ENCODE data around the gene ALK. TPM values are rescaled to one million over a fixed set of nuclear protein-coding genes. Genes with fewer than 3 reads are reported as not detected.

The ALK gene
- total RNA-seq, 1 experiment from 2014 or later = 14.7 TPM

- no TSS peak for BruUV-seq (replicated peaks)
- no peak for DNase-seq (ENCODE audit: low spot score)
- ChIA-PET POLR2A (ENCODE audit: low non-redundant PET) (no interaction called here), CTCF (no interaction called here)
- Histone ChIP-seq H3K27me3 (replicated peaks; ENCODE audit: insufficient read depth, low read depth, low read length, poor library complexity) (no peaks in the 10 kb centered on the region), H3K9me3 (ENCODE audit: low read depth, low read length, poor library complexity, severe bottlenecking) (peaks cover 6% of the 10 kb centered on the region), H3K36me3 (ENCODE audit: insufficient read depth, low read length, poor library complexity, severe bottlenecking) (no peaks in the 10 kb centered on the region), H3K4me1 (ENCODE audit: insufficient read depth, low read length, poor library complexity, severe bottlenecking) (peaks cover 6% of the 10 kb centered on the region), H3K27ac (ENCODE audit: low read depth, low read length, poor library complexity, severe bottlenecking) (no peak overlapping the region), H3K4me3 (ENCODE audit: low read depth, low read length, poor library complexity, severe bottlenecking) (no peak overlapping the region)
- intact Hi-C loops (cut with micrococcal nuclease; ENCODE audit: unreplicated experiment) = no loop called here
- no peak for TF ChIP-seq EZH2 (IDR thresholded peaks at IDR 0.05; ENCODE audit: borderline replicate concordance, low read depth, low read length, poor library complexity, severe bottlenecking)
- no peak for TF ChIP-seq CTCF (conservative IDR thresholded peaks at IDR 0.05; ENCODE audit: low read depth, low read length)
Measured at GRCh38 chr2:29837925-29838324, 83.5 kb downstream of the ALK start.

- ChIA-PET CTCF (no interaction called here), POLR2A (ENCODE audit: low non-redundant PET) (no interaction called here)
- Histone ChIP-seq H3K4me1 (ENCODE audit: insufficient read depth, low read length, poor library complexity, severe bottlenecking) (peaks cover 6% of the 10 kb centered on the region), H3K36me3 (ENCODE audit: insufficient read depth, low read length, poor library complexity, severe bottlenecking) (no peaks in the 10 kb centered on the region), H3K27me3 (replicated peaks; ENCODE audit: insufficient read depth, low read depth, low read length, poor library complexity) (no peaks in the 10 kb centered on the region), H3K27ac (ENCODE audit: low read depth, low read length, poor library complexity, severe bottlenecking) (no peak overlapping the region), H3K4me3 (ENCODE audit: low read depth, low read length, poor library complexity, severe bottlenecking) (no peak overlapping the region), H3K9me3 (ENCODE audit: low read depth, low read length, poor library complexity, severe bottlenecking) (peaks cover 6% of the 10 kb centered on the region)
- intact Hi-C loops (cut with micrococcal nuclease; ENCODE audit: unreplicated experiment) = no loop called here
- no peak for TF ChIP-seq EZH2 (IDR thresholded peaks at IDR 0.05; ENCODE audit: borderline replicate concordance, low read depth, low read length, poor library complexity, severe bottlenecking)
- TF ChIP-seq CTCF (conservative IDR thresholded peaks at IDR 0.05; ENCODE audit: low read depth, low read length) = no peak
- DNase-seq (ENCODE audit: low spot score) = no peak
- BruUV-seq (replicated peaks) = no TSS peak
Measured at GRCh38 chr2:29834624-29835023, 86.8 kb downstream of the ALK start.

- no peak overlapping the region for H3K27ac ChIP-seq (ENCODE audit: low read depth, low read length, poor library complexity, severe bottlenecking)
- peaks cover 6% of the 10 kb centered on the region for H3K4me1 ChIP-seq (ENCODE audit: insufficient read depth, low read length, poor library complexity, severe bottlenecking)
- BruUV-seq (replicated peaks) = no TSS peak
- no peaks in the 10 kb centered on the region for H3K27me3 ChIP-seq (replicated peaks; ENCODE audit: insufficient read depth, low read depth, low read length, poor library complexity)
- DNase-seq (ENCODE audit: low spot score) = no peak
- peaks cover 6% of the 10 kb centered on the region for H3K9me3 ChIP-seq (ENCODE audit: low read depth, low read length, poor library complexity, severe bottlenecking)
- CTCF ChIA-PET = no interaction called here
- intact Hi-C loops (cut with micrococcal nuclease; ENCODE audit: unreplicated experiment) = no loop called here
- TF ChIP-seq EZH2 (IDR thresholded peaks at IDR 0.05; ENCODE audit: borderline replicate concordance, low read depth, low read length, poor library complexity, severe bottlenecking) = no peak
- TF ChIP-seq CTCF (conservative IDR thresholded peaks at IDR 0.05; ENCODE audit: low read depth, low read length) = no peak
- POLR2A ChIA-PET (ENCODE audit: low non-redundant PET) = no interaction called here
- no peak overlapping the region for H3K4me3 ChIP-seq (ENCODE audit: low read depth, low read length, poor library complexity, severe bottlenecking)
- no peaks in the 10 kb centered on the region for H3K36me3 ChIP-seq (ENCODE audit: insufficient read depth, low read length, poor library complexity, severe bottlenecking)
Measured at GRCh38 chr2:29834036-29834540, 87.3 kb downstream of the ALK start.

Measured in A673 (cell line).